Endothelial cell of umbilical vein (primary cell): ENCODE measurements around the gene COMMD7. TPM values are rescaled to one million over a fixed set of nuclear protein-coding genes. Genes with fewer than 3 reads are reported as not detected.

Experiments
- BruUV-seq: library from RNA; stranded (reverse); fragments of 400-500 nt; replicated peaks from 2 replicates; lab custom pipeline; 2021; lab: Mats Ljungman, UMichigan
- CTCF ChIA-PET: fragments of 300-600, 350-600 bp; sonication (Branson Sonifier 250); formaldehyde crosslinking; loops from one replicate; lab custom pipeline; 2021; ENCODE audit warnings: antibody characterized with exemption, inconsistent platforms; lab: Charles Lee
- POLR2A ChIA-PET: fragments of 300-600, 350-600 bp; sonication (Branson Sonifier 250); formaldehyde crosslinking; loops from one replicate; lab custom pipeline; 2021; ENCODE audit warnings: antibody characterized with exemption, inconsistent platforms; lab: Charles Lee
- DNase-seq: peaks from one replicate; pipeline ENCODE4 v3.0.0-alpha.2; 2011; ENCODE audit warnings: low read depth, low spot score
- FAIRE-seq: peaks from 2 replicates; lab custom pipeline; 2011; peaks lifted over from hg19 to GRCh38; lab: Jason Lieb, UNC
- H2AFZ ChIP-seq: 2 replicates; pipeline ENCODE4 v1.6.0; 2012; ENCODE audit warnings: low read depth, low read length, control low read depth, inconsistent platforms
- H3K27ac ChIP-seq: 2 replicates; pipeline ENCODE4 v1.5.1; 2011; ENCODE audit warnings: low read depth, mild to moderate bottlenecking, control low read depth, low read length, moderate library complexity; ENCODE audit not compliant: insufficient read depth
- H3K27me3 ChIP-seq, 2 experiments: 2 replicates each; pipeline versions ENCODE4 v1.6.0 to v1.6.1; 2011; ENCODE audit warnings: low read length in 2 of 2, mixed read lengths in 1 of 2; ENCODE audit not compliant: control insufficient read depth in 2 of 2, insufficient read depth in 2 of 2
- H3K36me3 ChIP-seq, 2 experiments: 2 replicates in 1 of 2; 3 replicates in 1 of 2; pipeline ENCODE4 v1.5.1; 2011; ENCODE audit warnings: low read length in 2 of 2, mild to moderate bottlenecking in 1 of 2, moderate library complexity in 1 of 2; ENCODE audit not compliant: control insufficient read depth in 2 of 2, insufficient read depth in 2 of 2; ENCODE audit errors: extremely low read depth in 1 of 2
- H3K4me1 ChIP-seq: 3 replicates; pipeline ENCODE4 v1.5.1; 2011; ENCODE audit warnings: mild to moderate bottlenecking, low read length; ENCODE audit not compliant: control insufficient read depth, insufficient read depth; ENCODE audit errors: extremely low read depth
- H3K4me2 ChIP-seq: 2 replicates; pipeline ENCODE4 v1.6.1; 2011; ENCODE audit warnings: low read length, control low read depth, mixed read lengths; ENCODE audit not compliant: insufficient read depth
- H3K4me3 ChIP-seq, 3 experiments: fragments of 200-600 bp in 1 of 3; sonication (generic), shearing (Covaris generic) in 1 of 3; replicated peaks in 1 of 3; 2 replicates each; pipeline ENCODE4 v1.5.1; 2011 to 2016; ENCODE audit warnings: control low read depth in 3 of 3, low read length in 3 of 3, mild to moderate bottlenecking in 2 of 3, inconsistent platforms in 1 of 3, low read depth in 1 of 3, moderate library complexity in 1 of 3; ENCODE audit not compliant: insufficient read depth in 1 of 3
- H3K79me2 ChIP-seq: 2 replicates; pipeline ENCODE4 v1.6.0; 2012; ENCODE audit warnings: low read length, inconsistent platforms; ENCODE audit not compliant: control insufficient read depth, insufficient read depth
- H3K9ac ChIP-seq: replicated peaks from 2 replicates; pipeline ENCODE3; 2011; ENCODE audit warnings: low read length, control low read depth; ENCODE audit not compliant: insufficient read depth; ENCODE audit errors: extremely low read depth
- H3K9me1 ChIP-seq: replicated peaks from 3 replicates; pipeline ENCODE4 v1.6.0; 2011; ENCODE audit warnings: mild to moderate bottlenecking, low read length; ENCODE audit not compliant: control insufficient read depth, insufficient read depth; ENCODE audit errors: extremely low read depth
- H3K9me3 ChIP-seq: replicated peaks from 2 replicates; pipeline ENCODE4 v1.5.1; 2012; ENCODE audit warnings: low read length, inconsistent platforms; ENCODE audit not compliant: control insufficient read depth, insufficient read depth
- H4K20me1 ChIP-seq: replicated peaks from 2 replicates; pipeline ENCODE3; 2011; ENCODE audit warnings: mild to moderate bottlenecking, low read length; ENCODE audit not compliant: control insufficient read depth, insufficient read depth; ENCODE audit errors: extremely low read depth
- EZH2 ChIP-seq: IDR thresholded peaks from 2 replicates; pipeline ENCODE4 v1.6.1; 2012; ENCODE audit warnings: borderline replicate concordance, low read depth, mild to moderate bottlenecking, moderate library complexity, low read length, inconsistent platforms; ENCODE audit not compliant: severe bottlenecking
- FOS ChIP-seq: IDR thresholded peaks from 2 replicates; pipeline ENCODE4 v1.6.1; 2011; ENCODE audit warnings: mild to moderate bottlenecking, low read length, moderate library complexity, borderline replicate concordance; ENCODE audit not compliant: insufficient read depth
- GATA2 ChIP-seq: IDR thresholded peaks from 2 replicates; pipeline ENCODE4 v1.7.0; 2011; ENCODE audit warnings: low read depth, mild to moderate bottlenecking, moderate library complexity, mixed read lengths, low read length; ENCODE audit not compliant: insufficient read length, insufficient read depth
- JUN ChIP-seq: IDR thresholded peaks from 2 replicates; pipeline ENCODE4 v1.6.1; 2011; ENCODE audit warnings: borderline replicate concordance, low read depth; ENCODE audit not compliant: insufficient read length, insufficient read depth
- MYC ChIP-seq: IDR thresholded peaks from one replicate; pipeline ENCODE4 v1.6.1; 2011; ENCODE audit warnings: mild to moderate bottlenecking, low read depth, low read length
- POLR2A ChIP-seq: IDR thresholded peaks from 2 replicates; pipeline ENCODE4 v1.6.1; 2012; ENCODE audit warnings: low read depth, mild to moderate bottlenecking, control low read depth, low read length
- POLR2AphosphoS5 ChIP-seq: IDR thresholded peaks from 2 replicates; pipeline ENCODE4 v1.6.1; 2012; ENCODE audit warnings: low read depth, mild to moderate bottlenecking, control low read depth, low read length, moderate library complexity; ENCODE audit not compliant: insufficient read depth
- dilution Hi-C: fragments of 300-500 bp; cut with MboI; formaldehyde crosslinking; loops from one replicate; pipeline ENCODE4 v1.15.0; 2019; ENCODE audit warnings: low sequenced_read_pairs; ENCODE audit not compliant: extremely low pct_ligation_motif_present
- intact Hi-C: fragments of 100-400 bp; cut with micrococcal nuclease; formaldehyde crosslinking; loops from one replicate; pipeline ENCODE4 v1.10.0; 2022
- polyA plus RNA-seq, 4 experiments: library from polyadenylated mRNA; depleted of rRNA in 3 of 4; stranded (reverse) in 3 of 4; unstranded in 1 of 4; fragments of >200 nt; gene quantifications; 2 replicates each; pipeline versions ENCODE4 v1.2.1 to v1.2.3, GENCODE V29; 2011 to 2012; ENCODE audit warnings: missing spikeins in 1 of 4
- total RNA-seq: library from RNA; stranded (reverse); gene quantifications from 2 replicates; pipeline ENCODE4 v1.2.3, GENCODE V29; 2021
- TF ChIP-seq, protein P1 (sequence below): IDR thresholded peaks from 2 replicates; pipeline ENCODE4 v1.6.1; 2011; ENCODE audit not compliant: insufficient read depth, insufficient read length
- TF ChIP-seq, protein P2 (sequence below), 2 donors: IDR thresholded peaks; 1 replicate in 1 of 2; 2 replicates in 1 of 2; pipeline ENCODE4 v1.5.1; 2011; ENCODE audit warnings: low read length in 2 of 2, mild to moderate bottlenecking in 2 of 2, moderate library complexity in 2 of 2, control low read depth in 1 of 2, inconsistent platforms in 1 of 2, low read depth in 1 of 2; ENCODE audit not compliant: insufficient read depth in 1 of 2; ENCODE audit errors: extremely low read depth in 1 of 2

COMMD7 gene
- total and polyA plus RNA-seq, 2 donors (not counting 3 experiments of a cell fraction or from before 2014, with no cell fraction given): 58.8 to 72.9 TPM

- dilution Hi-C loops (no loop called here), intact Hi-C loops (no loop called here)
- DNase-seq: no peak
- Histone ChIP-seq H3K9me3 (no peaks in the 10 kb centered on the region), H3K79me2 (no peaks in the 10 kb centered on the region), H3K27me3 (no peaks in the 10 kb centered on the region), H2AFZ (no peak overlapping the region), H3K36me3 (no peaks in the 10 kb centered on the region), H3K4me3 (no peak overlapping the region), H3K4me2 (no peak overlapping the region), H3K4me1 (no peaks in the 10 kb centered on the region), H3K9ac (no peak overlapping the region), H3K9me1 (no peaks in the 10 kb centered on the region), H3K27ac (no peak overlapping the region), H4K20me1 (no peaks in the 10 kb centered on the region)
- ChIA-PET POLR2A (no interaction called here), CTCF (interaction anchor here (0.7 kb wide), 1 partner anchor 70 kb away, joined by 3 read pairs; no protein-coding TSS in a partner anchor)
- no peak for FAIRE-seq
- no TSS peak for BruUV-seq
- no peak for TF ChIP-seq FOS
- TF ChIP-seq, protein P1, sequence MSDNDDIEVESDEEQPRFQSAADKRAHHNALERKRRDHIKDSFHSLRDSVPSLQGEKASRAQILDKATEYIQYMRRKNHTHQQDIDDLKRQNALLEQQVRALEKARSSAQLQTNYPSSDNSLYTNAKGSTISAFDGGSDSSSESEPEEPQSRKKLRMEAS: no peak
- TF ChIP-seq JUN: no peak
- TF ChIP-seq, protein P2, sequence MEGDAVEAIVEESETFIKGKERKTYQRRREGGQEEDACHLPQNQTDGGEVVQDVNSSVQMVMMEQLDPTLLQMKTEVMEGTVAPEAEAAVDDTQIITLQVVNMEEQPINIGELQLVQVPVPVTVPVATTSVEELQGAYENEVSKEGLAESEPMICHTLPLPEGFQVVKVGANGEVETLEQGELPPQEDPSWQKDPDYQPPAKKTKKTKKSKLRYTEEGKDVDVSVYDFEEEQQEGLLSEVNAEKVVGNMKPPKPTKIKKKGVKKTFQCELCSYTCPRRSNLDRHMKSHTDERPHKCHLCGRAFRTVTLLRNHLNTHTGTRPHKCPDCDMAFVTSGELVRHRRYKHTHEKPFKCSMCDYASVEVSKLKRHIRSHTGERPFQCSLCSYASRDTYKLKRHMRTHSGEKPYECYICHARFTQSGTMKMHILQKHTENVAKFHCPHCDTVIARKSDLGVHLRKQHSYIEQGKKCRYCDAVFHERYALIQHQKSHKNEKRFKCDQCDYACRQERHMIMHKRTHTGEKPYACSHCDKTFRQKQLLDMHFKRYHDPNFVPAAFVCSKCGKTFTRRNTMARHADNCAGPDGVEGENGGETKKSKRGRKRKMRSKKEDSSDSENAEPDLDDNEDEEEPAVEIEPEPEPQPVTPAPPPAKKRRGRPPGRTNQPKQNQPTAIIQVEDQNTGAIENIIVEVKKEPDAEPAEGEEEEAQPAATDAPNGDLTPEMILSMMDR (IDR thresholded peaks at IDR 0.05; ENCODE audit: extremely low read depth in 1 of 2, insufficient read depth in 1 of 2, low read depth in 1 of 2, low read length in 2 of 2): no peak
- no peak for TF ChIP-seq MYC
- no peak for TF ChIP-seq GATA2
- no peak for TF ChIP-seq POLR2A
- TF ChIP-seq POLR2AphosphoS5: no peak
- TF ChIP-seq EZH2: no peak
Measured at GRCh38 chr20:32773855-32774254, 30.6 kb upstream of the COMMD7 start.
